ENCODE results near the gene KIF16B. TPM values are rescaled to one million over a fixed set of nuclear protein-coding genes. Genes with fewer than 3 reads are reported as not detected.

The KIF16B gene
- total RNA-seq, 1 experiment from 2014 or later, result 12.7 TPM

GRCh38 chr20:16410626-16411025 lies 162.6 kb downstream of the KIF16B start:
- intact Hi-C loops (cut with micrococcal nuclease), result no loop called here
- Histone ChIP-seq H3K36me3 (ENCODE audit: low read depth, low read length) (peaks cover 5% of the 10 kb centered on the region; the same call in 1 of the 2 replicates), H3F3A (ENCODE audit: low read length, unreplicated experiment) (no peaks in the 10 kb centered on the region), H3K9me2 (replicated peaks; ENCODE audit: low read length) (no peaks in the 10 kb centered on the region), H3K27me3 (ENCODE audit: low read length) (no peaks in the 10 kb centered on the region), H3K79me2 (ENCODE audit: low read length) (no peaks in the 10 kb centered on the region), H3K4me3 (ENCODE audit: low read length) (no peak overlapping the region), H3K4me1 (ENCODE audit: insufficient read depth, low read length) (peaks cover 28% of the 10 kb centered on the region), H4K20me1 (ENCODE audit: low read length) (no peaks in the 10 kb centered on the region), H3K27ac (ENCODE audit: low read length) (no peak overlapping the region), H3K9ac (ENCODE audit: low read length) (no peak overlapping the region), H3K9me3 (ENCODE audit: low read length) (no peaks in the 10 kb centered on the region), H2AFZ (ENCODE audit: low read length) (no peak overlapping the region), H3K4me2 (ENCODE audit: low read length) (no peak overlapping the region)
- DNase-seq (no peak), ATAC-seq (no peak)
- BruUV-seq (replicated peaks), result no TSS peak
- TF ChIP-seq EZH2phosphoT487 (IDR thresholded peaks at IDR 0.05; ENCODE audit: borderline replicate concordance, low read length) (no peak), EZH2 (IDR thresholded peaks at IDR 0.05; ENCODE audit: low read length, unreplicated experiment) (no peak), CTCF (conservative IDR thresholded peaks at IDR 0.05; ENCODE audit: low read depth, low read length) (no peak)
- ChIA-PET CTCF (interaction anchor here (0.7 kb wide), 1 partner anchor 728 kb away, joined by 3 read pairs; no protein-coding TSS in a partner anchor), POLR2A (ENCODE audit: unreplicated experiment) (no interaction called here)

GRCh38 chr20:16408981-16409380 lies 164.3 kb downstream of the KIF16B start:
- Histone ChIP-seq H3K9ac (ENCODE audit: low read length) (no peak overlapping the region), H3K27ac (ENCODE audit: low read length) (no peak overlapping the region), H4K20me1 (ENCODE audit: low read length) (no peaks in the 10 kb centered on the region), H3K4me2 (ENCODE audit: low read length) (no peak overlapping the region), H3K9me3 (ENCODE audit: low read length) (no peaks in the 10 kb centered on the region), H3K9me2 (replicated peaks; ENCODE audit: low read length) (no peaks in the 10 kb centered on the region), H3K27me3 (ENCODE audit: low read length) (no peaks in the 10 kb centered on the region), H3K4me3 (ENCODE audit: low read length) (no peak overlapping the region), H3K4me1 (ENCODE audit: insufficient read depth, low read length) (peaks cover 13% of the 10 kb centered on the region), H3K36me3 (ENCODE audit: low read depth, low read length) (peaks cover 5% of the 10 kb centered on the region; the same call in 1 of the 2 replicates), H3F3A (ENCODE audit: low read length, unreplicated experiment) (no peaks in the 10 kb centered on the region), H3K79me2 (ENCODE audit: low read length) (no peaks in the 10 kb centered on the region), H2AFZ (ENCODE audit: low read length) (no peak overlapping the region)
- ATAC-seq (no peak), DNase-seq (no peak)
- TF ChIP-seq CTCF (conservative IDR thresholded peaks at IDR 0.05; ENCODE audit: low read depth, low read length) (no peak), EZH2phosphoT487 (IDR thresholded peaks at IDR 0.05; ENCODE audit: borderline replicate concordance, low read length) (no peak), EZH2 (IDR thresholded peaks at IDR 0.05; ENCODE audit: low read length, unreplicated experiment) (no peak)
- no TSS peak for BruUV-seq (replicated peaks)
- ChIA-PET CTCF (no interaction called here), POLR2A (ENCODE audit: unreplicated experiment) (no interaction called here)
- intact Hi-C loops (cut with micrococcal nuclease), result no loop called here

- no TSS peak for BruUV-seq (replicated peaks)
- DNase-seq, result peak; percentile 70
- H2AFZ ChIP-seq (ENCODE audit: low read length), result no peak overlapping the region
- ATAC-seq, result peak; percentile 18; the same call in 1 of the 2 replicates
- no peak overlapping the region for H3K9ac ChIP-seq (ENCODE audit: low read length)
- peaks cover 13% of the 10 kb centered on the region for H3K4me1 ChIP-seq (ENCODE audit: insufficient read depth, low read length)
- POLR2A ChIA-PET (ENCODE audit: unreplicated experiment), result no interaction called here
- H3F3A ChIP-seq (ENCODE audit: low read length, unreplicated experiment), result no peaks in the 10 kb centered on the region
- H4K20me1 ChIP-seq (ENCODE audit: low read length), result no peaks in the 10 kb centered on the region
- H3K36me3 ChIP-seq (ENCODE audit: low read depth, low read length), result peaks cover 5% of the 10 kb centered on the region; the same call in 1 of the 2 replicates
- H3K27ac ChIP-seq (ENCODE audit: low read length), result no peak overlapping the region
- CTCF ChIA-PET, result no interaction called here
- H3K4me3 ChIP-seq (ENCODE audit: low read length), result no peak overlapping the region
- no peaks in the 10 kb centered on the region for H3K9me2 ChIP-seq (replicated peaks; ENCODE audit: low read length)
- H3K27me3 ChIP-seq (ENCODE audit: low read length), result no peaks in the 10 kb centered on the region
- no peak for TF ChIP-seq EZH2phosphoT487 (IDR thresholded peaks at IDR 0.05; ENCODE audit: borderline replicate concordance, low read length)
- no peak for TF ChIP-seq EZH2 (IDR thresholded peaks at IDR 0.05; ENCODE audit: low read length, unreplicated experiment)
- TF ChIP-seq CTCF (conservative IDR thresholded peaks at IDR 0.05; ENCODE audit: low read depth, low read length), result no peak
- H3K79me2 ChIP-seq (ENCODE audit: low read length), result no peaks in the 10 kb centered on the region
- no peak overlapping the region for H3K4me2 ChIP-seq (ENCODE audit: low read length)
- no peaks in the 10 kb centered on the region for H3K9me3 ChIP-seq (ENCODE audit: low read length)
- intact Hi-C loops (cut with micrococcal nuclease), result no loop called here
Observed at GRCh38 chr20:16407251-16408067, 165.8 kb downstream of the KIF16B start.

Measured in PC-3 (cell line).